HCT116 (cell line): ENCODE data around the gene P4HA1. TPM values are rescaled to one million over a fixed set of nuclear protein-coding genes. Genes with fewer than 3 reads are reported as not detected.

Source experiments
- ATAC-seq: fragments of 200-7000 bp; cut with Tn5 transposase; 2 replicates; pipeline ENCODE4 v1.9.1; 2020; ENCODE audit warnings: mild to moderate bottlenecking, moderate library complexity
- BruUV-seq: library from RNA; stranded (reverse); fragments of 400-500 nt; replicated peaks from 2 replicates; lab custom pipeline; 2021; lab: Mats Ljungman, UMichigan
- CTCF ChIA-PET: fragments of 300-600 bp; sonication (Branson Sonifier 250); formaldehyde crosslinking; loops from one replicate; lab custom pipeline; 2021; ENCODE audit warnings: antibody characterized with exemption; lab: Charles Lee
- POLR2A ChIA-PET: fragments of 300-600, 350-600 bp; sonication (Branson Sonifier 250); formaldehyde crosslinking; loops from one replicate; lab custom pipeline; 2021; ENCODE audit warnings: antibody characterized with exemption; lab: Charles Lee
- RAD21 ChIA-PET, 2 experiments: fragments of 300-600 bp; sonication (Branson Sonifier 250); formaldehyde crosslinking; loops; one replicate each; lab custom pipeline; 2023; ENCODE audit warnings: low total read pairs in 2 of 2; ENCODE audit not compliant: uncharacterized antibody in 2 of 2, unreplicated experiment in 2 of 2, low non-redundant PET in 1 of 2; lab: Charles Lee
- DNase-seq: peaks from one replicate; pipeline ENCODE4 v3.0.0-alpha.2; 2010; ENCODE audit warnings: low read depth, low spot score
- H2AFZ ChIP-seq: fragments of 200-600 bp; shearing (Covaris generic), sonication (generic); 2 replicates; pipeline ENCODE4 v1.6.1; 2017; ENCODE audit warnings: low read depth, mixed run types, mixed read lengths, antibody characterized with exemption, low read length; ENCODE audit not compliant: poor library complexity, severe bottlenecking
- H3K27ac ChIP-seq: 2 replicates; pipeline ENCODE4 v1.5.1; 2012; ENCODE audit warnings: low read depth, low read length
- H3K27me3 ChIP-seq: fragments of 200-600 bp; sonication (generic); 2 replicates; pipeline ENCODE4 v1.6.1; 2016; ENCODE audit warnings: mixed run types, low read length, mixed read lengths; ENCODE audit not compliant: insufficient read depth
- H3K36me3 ChIP-seq, 2 experiments: fragments of 200-500 bp in 1 of 2; fragments of 200-600 bp in 1 of 2; sonication (Bioruptor generic) in 1 of 2; sonication (generic) in 1 of 2; 2 replicates each; pipeline versions ENCODE4 v1.5.1 to v1.6.1; 2014 to 2016; ENCODE audit warnings: low read length in 2 of 2, inconsistent platforms in 1 of 2, mixed read lengths in 1 of 2, mixed run types in 1 of 2; ENCODE audit not compliant: insufficient read depth in 2 of 2, control insufficient read depth in 1 of 2
- H3K4me1 ChIP-seq, 2 experiments: fragments of 200-600 bp in 1 of 2; sonication (generic) in 1 of 2; 2 replicates each; pipeline versions ENCODE4 v1.5.1 to v1.6.1; 2012 to 2017; ENCODE audit warnings: low read length in 2 of 2, inconsistent platforms in 1 of 2, mild to moderate bottlenecking in 1 of 2, mixed read lengths in 1 of 2, mixed run types in 1 of 2, moderate library complexity in 1 of 2; ENCODE audit not compliant: insufficient read depth in 2 of 2, control insufficient read depth in 1 of 2
- H3K4me2 ChIP-seq: fragments of 200-600 bp; sonication (generic); 2 replicates; pipeline ENCODE4 v1.6.1; 2017; ENCODE audit warnings: mixed run types, low read length, mixed read lengths
- H3K4me3 ChIP-seq, 2 experiments: fragments of 200-600 bp in 1 of 2; sonication (generic) in 1 of 2; replicated peaks in 1 of 2; 2 replicates each; pipeline ENCODE4 v1.5.1; 2011 to 2016; ENCODE audit warnings: low read length in 2 of 2, control low read depth in 1 of 2, low read depth in 1 of 2, mild to moderate bottlenecking in 1 of 2, mixed read lengths in 1 of 2, mixed run types in 1 of 2
- H3K79me2 ChIP-seq: fragments of 200-600 bp; sonication (generic); 2 replicates; pipeline ENCODE4 v1.6.1; 2017; ENCODE audit warnings: mild to moderate bottlenecking, mixed run types, low read length, moderate library complexity, mixed read lengths; ENCODE audit not compliant: insufficient read depth
- H3K9ac ChIP-seq: fragments of 200-600 bp; sonication (generic); 2 replicates; pipeline ENCODE4 v1.6.1; 2016; ENCODE audit warnings: low read length, mixed read lengths
- H3K9me2 ChIP-seq: fragments of 200-600 bp; sonication (generic), shearing (Covaris generic); 2 replicates; pipeline ENCODE4 v1.6.1; 2017; ENCODE audit warnings: mixed run types, mild to moderate bottlenecking, moderate library complexity; ENCODE audit not compliant: insufficient read depth
- H3K9me3 ChIP-seq, 2 experiments: fragments of 200-500 bp in 1 of 2; fragments of 200-600 bp in 1 of 2; sonication (Bioruptor generic) in 1 of 2; sonication (generic) in 1 of 2; 2 replicates each; pipeline ENCODE4 v1.6.1; 2014 to 2017; ENCODE audit warnings: low read length in 2 of 2, mixed read lengths in 2 of 2, inconsistent platforms in 1 of 2, low read depth in 1 of 2, mild to moderate bottlenecking in 1 of 2, mixed run types in 1 of 2, moderate library complexity in 1 of 2; ENCODE audit not compliant: control insufficient read depth in 1 of 2, insufficient read depth in 1 of 2
- H4K20me1 ChIP-seq: fragments of 200-600 bp; sonication (generic), shearing (Covaris generic); 2 replicates; pipeline ENCODE4 v1.6.1; 2017; ENCODE audit warnings: mixed run types, mild to moderate bottlenecking, moderate library complexity; ENCODE audit not compliant: insufficient read depth
- CTCF ChIP-seq, 3 experiments: fragments of 200-600 bp in 1 of 3; sonication (generic) in 1 of 3; IDR thresholded peaks in 2 of 3; conservative IDR thresholded peaks in 1 of 3; 2 replicates each; pipeline ENCODE4 v1.5.1; 2012 to 2017; ENCODE audit warnings: low read depth in 2 of 3, low read length in 2 of 3, antibody characterized with exemption in 1 of 3, borderline replicate concordance in 1 of 3, control low read depth in 1 of 3, mild to moderate bottlenecking in 1 of 3, mixed read lengths in 1 of 3, mixed run types in 1 of 3, moderate library complexity in 1 of 3; ENCODE audit not compliant: insufficient read depth in 1 of 3
- REST ChIP-seq: IDR thresholded peaks from 2 replicates; pipeline ENCODE4 v1.6.1; 2012; ENCODE audit warnings: low read depth
- SP1 ChIP-seq: IDR thresholded peaks from 2 replicates; pipeline ENCODE4 v1.6.1; 2012; ENCODE audit warnings: low read depth
- intact Hi-C: fragments of 100-400 bp; cut with micrococcal nuclease; formaldehyde crosslinking; loops from 2 replicates; pipeline ENCODE4 v1.10.0; 2022
- total RNA-seq: library from RNA; stranded (reverse); gene quantifications from one replicate; pipeline ENCODE4 v1.2.1, GENCODE V29; 2021; ENCODE audit not compliant: unreplicated experiment

P4HA1 gene
- total RNA-seq, 1 experiment from 2014 or later: 49.7 TPM

DNA sequence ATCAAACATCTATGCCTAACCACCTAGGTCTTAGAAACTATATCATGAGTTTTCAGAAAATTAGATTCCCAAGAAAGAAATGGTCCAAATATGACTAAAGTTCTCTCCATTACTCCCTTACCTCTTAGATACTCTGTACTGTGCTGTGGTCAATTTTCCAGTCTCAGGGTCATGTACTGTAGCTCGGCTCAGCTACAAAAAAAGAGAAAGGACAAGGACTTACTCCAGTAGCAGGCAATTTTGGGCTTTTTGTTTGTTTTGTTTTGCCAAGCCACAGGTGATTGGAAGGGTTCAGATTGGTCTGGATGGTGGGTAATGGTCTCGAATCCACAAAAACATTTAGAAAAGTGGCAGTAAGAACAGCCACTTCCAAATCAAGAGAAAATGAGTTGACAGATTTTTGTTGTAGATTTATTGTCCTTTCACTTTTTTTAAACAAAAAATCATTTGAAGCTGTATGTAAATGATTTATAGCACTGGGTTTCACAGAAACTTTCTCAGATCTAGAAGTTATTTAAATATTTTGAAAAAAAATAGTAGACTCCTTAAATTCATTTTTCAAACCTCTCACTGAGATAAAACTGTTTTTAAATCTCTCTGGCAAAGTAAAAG lies 52.8 kb downstream of the P4HA1 start:
- ChIA-PET RAD21 (no interaction called here), POLR2A (no interaction called here), CTCF (no interaction called here)
- no peaks in the 10 kb centered on the region; the same call in 1 of the 2 replicates for H4K20me1 ChIP-seq
- H3K4me2 ChIP-seq: no peak overlapping the region
- no TSS peak for BruUV-seq
- intact Hi-C loops: no loop called here
- H3K79me2 ChIP-seq: no peaks in the 10 kb centered on the region
- no peaks in the 10 kb centered on the region for H3K9me2 ChIP-seq
- peaks cover 6% of the 10 kb centered on the region in 2 experiments; a peak in 2 of 4 replicates for H3K4me1 ChIP-seq
- no peak overlapping the region for H3K9ac ChIP-seq
- no peak overlapping the region for H3K4me3 ChIP-seq
- no peak overlapping the region for H2AFZ ChIP-seq
- TF ChIP-seq CTCF (IDR thresholded peaks at IDR 0.05 in 2 of 3, conservative IDR thresholded peaks at IDR 0.05 in 1 of 3; ENCODE audit: borderline replicate concordance in 1 of 3, insufficient read depth in 1 of 3, low read depth in 2 of 3, low read length in 2 of 3) (no peak), REST (no peak), SP1 (no peak)
- no peaks in the 10 kb centered on the region for H3K27me3 ChIP-seq
- no peaks in the 10 kb centered on the region for H3K9me3 ChIP-seq
- DNase-seq (no peak), ATAC-seq (no peak)
- peaks cover 19 to 22% of the 10 kb centered on the region in 2 experiments; a peak in 3 of 4 replicates for H3K36me3 ChIP-seq
- no peak overlapping the region for H3K27ac ChIP-seq
